SK-MEL-5 (cell line): ENCODE data around the gene RUNX2. TPM values are rescaled to one million over a fixed set of nuclear protein-coding genes. Genes with fewer than 3 reads are reported as not detected.

Experiments used
- DNase-seq: peaks from one replicate; pipeline ENCODE4 v3.0.0-alpha.2; 2016; ENCODE audit warnings: low read depth, low spot score
- in situ Hi-C: cut with HindIII; loops from 2 replicates; pipeline ENCODE4 v1.10.0; 2016; ENCODE audit warnings: low sequenced_read_pairs, high pct_unique_total_duplicates, low pct_unique_long_range_greater_than_20kb
- total RNA-seq: library from RNA; depleted of rRNA; stranded (reverse); fragments of >200 nt; shearing (Covaris generic); gene quantifications from 2 replicates; pipeline ENCODE4 v1.2.3, GENCODE V29; 2014

The RUNX2 gene
- total RNA-seq, 1 experiment from 2014 or later: 0.24 TPM

- DNase-seq: no peak
- in situ Hi-C loops: no loop called here
Observed at GRCh38 chr6:45438849-45439406, 110.8 kb downstream of the RUNX2 start.

DNA sequence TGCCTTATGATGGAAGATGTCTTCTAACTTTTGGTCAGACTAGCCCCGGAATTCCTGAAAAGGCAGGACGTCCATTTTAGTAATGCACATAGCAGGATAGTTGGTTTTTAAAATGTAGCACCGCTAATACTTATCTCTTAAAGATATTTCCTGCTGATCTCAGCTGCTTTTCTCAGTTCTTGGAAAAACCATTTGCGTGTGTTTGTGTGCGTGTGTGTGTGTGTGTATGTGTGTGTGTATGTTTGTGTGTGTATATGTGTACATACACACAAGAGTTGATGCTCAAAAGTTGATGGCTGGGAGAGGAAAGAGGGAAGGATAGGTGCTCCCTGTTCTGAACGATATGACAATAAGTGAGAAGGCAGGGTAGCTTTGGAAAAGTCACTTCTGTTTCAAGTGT lies 111.3 kb downstream of the RUNX2 start:
- in situ Hi-C loops: no loop called here
- no peak for DNase-seq

- no peak for DNase-seq
- in situ Hi-C loops: no loop called here
Observed at GRCh38 chr6:45439861-45440388, 111.8 kb downstream of the RUNX2 start.

DNA sequence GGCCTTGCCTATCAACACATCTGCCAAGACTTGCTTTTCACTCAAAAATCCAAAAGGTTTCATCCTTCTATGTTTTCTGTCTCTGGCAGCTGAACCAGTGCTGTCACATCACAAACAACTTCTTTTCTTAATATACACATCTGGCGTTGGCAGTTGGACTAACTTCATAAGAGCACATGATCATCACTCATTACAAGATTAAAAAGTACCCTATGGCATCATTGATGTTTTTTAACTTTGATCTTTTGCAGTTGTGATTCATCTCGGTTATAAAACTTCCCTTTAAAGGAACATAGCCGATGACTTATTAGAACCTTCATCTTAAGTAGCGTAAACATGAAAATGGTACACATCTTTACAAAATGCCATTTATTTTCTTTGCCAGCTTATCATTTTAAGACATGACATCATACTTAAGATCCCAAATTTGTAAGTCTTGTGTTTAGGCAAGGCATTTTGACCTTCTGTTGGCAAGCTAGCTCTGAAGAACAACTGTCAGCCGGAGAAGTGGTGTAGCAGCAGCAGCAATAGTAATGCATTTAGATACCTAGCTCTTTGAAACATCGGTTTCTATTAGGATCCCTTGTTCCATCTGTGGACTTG lies 113.8 kb downstream of the RUNX2 start:
- in situ Hi-C loops: no loop called here
- no peak for DNase-seq

GRCh38 chr6:45442716-45443115 lies 114.6 kb downstream of the RUNX2 start:
- in situ Hi-C loops: no loop called here
- DNase-seq: no peak

- DNase-seq: peak; percentile 11
- in situ Hi-C loops: no loop called here
Observed at GRCh38 chr6:45445364-45445748, 117.2 kb downstream of the RUNX2 start.

DNA sequence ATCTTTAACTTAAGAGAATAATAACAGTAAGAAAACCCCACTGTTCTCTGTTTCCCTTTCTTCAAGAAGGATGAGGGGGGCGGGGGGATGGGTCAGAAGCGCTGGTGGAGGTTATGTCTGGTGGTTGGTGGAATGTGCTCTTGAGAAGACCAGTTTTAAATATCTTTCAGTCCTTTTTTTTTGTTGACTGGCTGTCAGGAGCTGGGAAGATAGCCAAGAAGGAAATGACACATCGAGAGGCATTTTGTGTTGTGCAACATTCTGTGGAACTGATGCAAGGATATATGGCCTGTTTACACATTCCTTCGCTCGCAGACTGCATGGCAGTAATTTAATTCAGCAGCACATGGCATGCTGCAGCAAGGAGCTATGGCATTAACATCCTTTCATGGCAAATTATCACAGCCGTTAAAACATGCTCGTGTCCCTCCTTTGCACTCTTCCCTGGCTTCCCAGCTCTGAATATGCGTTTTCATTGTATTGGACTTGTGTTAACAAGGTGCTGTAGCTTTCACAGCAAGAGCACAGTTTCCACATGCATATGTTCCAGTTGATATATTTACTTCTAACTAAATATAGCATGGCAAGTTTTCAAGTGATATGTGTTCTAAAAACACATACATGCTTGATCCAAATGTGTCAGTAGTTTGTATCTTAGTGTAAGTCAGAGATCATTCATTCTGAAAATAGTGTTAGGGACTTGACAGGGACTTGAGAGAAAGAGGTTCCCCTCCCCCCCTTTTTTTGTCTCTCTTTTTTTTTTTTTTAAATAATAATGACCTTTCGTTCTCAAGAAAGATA lies 117.8 kb downstream of the RUNX2 start:
- in situ Hi-C loops: no loop called here

DNA sequence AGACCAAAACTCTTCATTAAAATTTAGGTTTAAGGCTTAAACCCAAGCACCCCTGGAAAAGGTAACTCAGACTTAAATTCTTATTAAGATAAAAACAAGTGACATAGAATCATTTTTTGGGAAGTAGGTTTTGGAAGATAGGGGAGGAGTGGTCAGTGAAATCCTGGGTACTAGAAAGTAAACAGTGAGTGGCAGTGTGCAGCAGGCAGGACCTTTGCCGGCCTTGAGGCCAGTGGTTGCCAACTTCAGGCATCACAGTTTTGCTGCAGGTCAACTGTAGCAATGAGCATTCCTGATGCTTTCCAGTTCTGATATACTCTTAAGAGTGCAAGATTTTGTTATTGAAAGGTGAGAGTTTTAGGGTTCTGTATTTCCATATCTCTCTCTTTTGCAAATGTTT lies 118.9 kb downstream of the RUNX2 start:
- DNase-seq: no peak
- in situ Hi-C loops: no loop called here

More for the DNA sequence above, 117.8 kb downstream of the RUNX2 start:
- peak; percentile 96 for DNase-seq

- in situ Hi-C loops: no loop called here
- DNase-seq: no peak
Observed at GRCh38 chr6:45447716-45448115, 119.6 kb downstream of the RUNX2 start.

- in situ Hi-C loops: no loop called here
- DNase-seq: no peak
Observed at GRCh38 chr6:45448417-45449389, 120.6 kb downstream of the RUNX2 start.

DNA sequence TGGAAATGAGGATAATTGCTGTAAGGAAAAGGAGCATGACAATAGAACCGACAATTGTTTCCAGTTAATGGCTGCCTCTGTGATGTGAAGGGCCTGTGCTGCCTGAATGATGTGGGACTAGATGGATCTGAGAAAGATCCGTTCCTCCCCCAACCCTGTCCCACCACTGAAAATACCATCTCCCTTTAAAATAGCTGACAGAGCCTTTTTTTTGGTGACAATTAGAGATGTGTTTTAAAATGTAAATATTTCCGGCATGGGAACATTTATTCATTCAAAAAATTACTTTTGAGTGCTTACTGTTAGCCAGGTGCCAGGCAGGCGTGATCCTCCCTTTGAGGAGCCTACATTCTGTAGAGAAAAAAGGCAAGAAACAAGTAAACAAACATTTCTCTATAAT lies 122.0 kb downstream of the RUNX2 start:
- in situ Hi-C loops: no loop called here

DNA sequence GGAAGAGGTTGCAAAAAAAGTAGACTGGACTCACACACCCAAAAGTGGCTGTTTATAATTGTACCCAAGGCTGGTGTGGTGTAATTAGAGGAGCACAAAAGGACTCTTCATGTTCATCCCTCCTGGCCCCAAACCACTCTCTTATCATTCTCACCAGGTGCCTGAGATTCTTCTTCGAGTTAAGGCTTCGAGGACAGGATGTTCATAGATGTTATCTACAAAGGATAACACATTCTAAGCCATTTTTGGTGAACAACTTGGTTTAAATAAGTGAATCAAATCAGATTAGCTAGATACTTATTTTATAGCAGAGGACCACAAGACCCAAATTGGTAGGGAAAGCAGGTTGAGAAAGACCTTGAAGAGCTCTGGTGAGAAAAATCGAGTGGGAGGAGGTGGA lies 122.7 kb downstream of the RUNX2 start:
- in situ Hi-C loops: no loop called here

More for the DNA sequence above, 122.0 kb downstream of the RUNX2 start:
- no peak for DNase-seq

DNA sequence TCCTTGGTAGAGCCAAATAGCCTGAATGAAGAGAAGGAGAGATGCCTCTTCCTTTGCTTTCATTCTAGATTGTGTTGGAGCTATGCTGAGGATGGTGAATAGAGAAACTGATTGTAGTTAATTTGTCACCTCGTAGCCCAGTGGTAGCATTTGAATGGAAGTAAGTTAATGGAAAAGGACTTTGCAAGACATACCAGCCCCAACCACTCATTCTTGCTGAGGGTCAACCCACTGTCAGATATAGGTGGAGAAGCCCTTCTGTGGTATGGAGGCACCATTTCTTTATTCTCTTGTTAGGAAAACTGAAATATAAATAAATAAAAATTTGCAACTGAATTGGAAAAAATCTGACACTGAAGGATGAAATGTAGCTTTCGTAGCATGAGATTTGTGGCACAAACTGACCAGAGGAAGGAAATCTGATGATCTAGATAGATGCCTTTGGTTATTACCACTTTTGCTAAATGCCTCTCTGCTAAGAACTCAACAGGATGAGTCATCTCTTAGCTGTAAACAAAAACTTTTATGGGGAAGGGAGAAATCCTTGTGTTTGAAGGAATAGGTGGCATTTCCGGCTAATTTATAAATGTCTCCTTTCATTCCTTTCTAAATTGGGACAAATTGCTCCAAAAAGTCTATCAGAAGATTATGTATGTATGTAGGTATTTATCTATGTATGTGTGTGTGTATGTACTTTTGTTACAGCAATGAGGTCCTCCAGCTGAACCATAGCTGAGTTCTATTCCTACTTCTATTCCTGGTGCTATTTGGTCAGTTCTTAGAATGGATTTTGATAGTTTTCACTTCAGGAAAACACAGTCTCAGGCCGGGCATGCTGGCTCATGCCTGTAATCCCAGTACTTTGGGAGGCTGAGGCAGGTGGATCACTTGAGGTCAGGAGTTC lies 126.1 kb downstream of the RUNX2 start:
- DNase-seq: peak; percentile 27
- in situ Hi-C loops: no loop called here

More for the DNA sequence above, 122.7 kb downstream of the RUNX2 start:
- no peak for DNase-seq

GRCh38 chr6:45455408-45455807 lies 127.3 kb downstream of the RUNX2 start:
- in situ Hi-C loops: no loop called here
- no peak for DNase-seq

DNA sequence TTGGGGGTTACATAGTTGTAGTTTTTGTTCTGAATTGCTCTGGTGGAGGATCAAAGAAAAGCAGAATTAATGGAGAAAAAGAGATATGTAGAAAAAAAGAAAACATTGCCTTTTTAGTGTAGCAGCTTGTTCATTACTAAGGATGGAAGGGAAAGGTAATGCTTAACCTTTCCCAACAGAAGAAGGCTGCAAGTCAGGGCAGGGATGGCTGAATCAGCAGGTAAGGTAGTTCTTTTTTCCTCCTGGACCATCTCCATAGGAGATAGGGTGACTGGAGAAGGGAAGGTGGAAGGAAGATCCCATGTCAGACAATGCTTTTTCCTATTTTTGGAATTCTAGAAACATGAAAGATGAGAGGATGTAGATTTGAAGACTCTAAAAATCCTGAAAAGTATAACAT lies 129.0 kb downstream of the RUNX2 start:
- DNase-seq: no peak
- in situ Hi-C loops: no loop called here

GRCh38 chr6:45458672-45459071 lies 130.5 kb downstream of the RUNX2 start:
- in situ Hi-C loops: no loop called here
- DNase-seq: no peak

GRCh38 chr6:45460166-45460565 lies 132.0 kb downstream of the RUNX2 start:
- DNase-seq: no peak
- in situ Hi-C loops: no loop called here
